Measurements from ENCODE around the gene OPCML. TPM values are rescaled to one million over a fixed set of nuclear protein-coding genes. Genes with fewer than 3 reads are reported as not detected.

The OPCML gene
- total RNA-seq, 1 donor from 2014 or later: 4.6 TPM

GRCh38 chr11:133504906-133505305 is 27.4 kb downstream of the OPCML start:
- no peak overlapping the region for H3K4me3 Mint-ChIP-seq
- no peak for DNase-seq (ENCODE audit: extremely low spot score, unreplicated experiment)
- no peak for TF ChIP-seq CTCF (conservative IDR thresholded peaks at IDR 0.05)
- no peak overlapping the region for H3K27ac Mint-ChIP-seq
- peaks cover 4% of the 10 kb centered on the region for H3K9me3 Mint-ChIP-seq
- peaks cover 38% of the 10 kb centered on the region for H3K27me3 Mint-ChIP-seq
- H3K36me3 Mint-ChIP-seq: no peaks in the 10 kb centered on the region
- H3K4me1 Mint-ChIP-seq (ENCODE audit: unreplicated experiment): peaks cover 12% of the 10 kb centered on the region

GRCh38 chr11:133503776-133504175 is 28.5 kb downstream of the OPCML start:
- H3K27ac Mint-ChIP-seq: no peak overlapping the region
- DNase-seq (ENCODE audit: extremely low spot score, unreplicated experiment): no peak
- H3K4me1 Mint-ChIP-seq (ENCODE audit: unreplicated experiment): peaks cover 12% of the 10 kb centered on the region
- H3K36me3 Mint-ChIP-seq: no peaks in the 10 kb centered on the region
- H3K27me3 Mint-ChIP-seq: peaks cover 34% of the 10 kb centered on the region
- no peak for TF ChIP-seq CTCF (conservative IDR thresholded peaks at IDR 0.05)
- no peak overlapping the region for H3K4me3 Mint-ChIP-seq
- no peaks in the 10 kb centered on the region for H3K9me3 Mint-ChIP-seq

- Mint-ChIP-seq H3K27ac (no peak overlapping the region), H3K4me1 (ENCODE audit: unreplicated experiment) (peaks cover 8% of the 10 kb centered on the region), H3K9me3 (no peaks in the 10 kb centered on the region), H3K27me3 (peaks cover 35% of the 10 kb centered on the region), H3K36me3 (no peaks in the 10 kb centered on the region), H3K4me3 (no peak overlapping the region)
- DNase-seq (ENCODE audit: extremely low spot score, unreplicated experiment): no peak
- no peak for TF ChIP-seq CTCF (conservative IDR thresholded peaks at IDR 0.05)
These were observed 29.1 kb downstream of the OPCML start for GRCh38 chr11:133503236-133503635.

GRCh38 chr11:133501643-133502539 is 30.4 kb downstream of the OPCML start:
- no peaks in the 10 kb centered on the region for H3K36me3 Mint-ChIP-seq
- H3K27me3 Mint-ChIP-seq: peaks cover 35% of the 10 kb centered on the region
- no peak overlapping the region for H3K4me3 Mint-ChIP-seq
- no peak for DNase-seq (ENCODE audit: extremely low spot score, unreplicated experiment)
- no peak overlapping the region for H3K27ac Mint-ChIP-seq
- no peaks in the 10 kb centered on the region for H3K9me3 Mint-ChIP-seq
- H3K4me1 Mint-ChIP-seq (ENCODE audit: unreplicated experiment): peaks cover 6% of the 10 kb centered on the region
- no peak for TF ChIP-seq CTCF (conservative IDR thresholded peaks at IDR 0.05)

- no peak overlapping the region for H3K27ac Mint-ChIP-seq
- peaks cover 6% of the 10 kb centered on the region for H3K4me1 Mint-ChIP-seq (ENCODE audit: unreplicated experiment)
- DNase-seq (ENCODE audit: extremely low spot score, unreplicated experiment): no peak
- no peak overlapping the region for H3K4me3 Mint-ChIP-seq
- H3K27me3 Mint-ChIP-seq: peaks cover 42% of the 10 kb centered on the region
- H3K9me3 Mint-ChIP-seq: no peaks in the 10 kb centered on the region
- no peaks in the 10 kb centered on the region for H3K36me3 Mint-ChIP-seq
- no peak for TF ChIP-seq CTCF (conservative IDR thresholded peaks at IDR 0.05)
These were observed 31.4 kb downstream of the OPCML start for GRCh38 chr11:133500936-133501335.

Measured in type B pancreatic cell (in vitro differentiated cells).